ENCODE data around the gene APBA1. TPM values are rescaled to one million over a fixed set of nuclear protein-coding genes. Genes with fewer than 3 reads are reported as not detected.

APBA1 gene
- total and polyA plus RNA-seq, 2 of the 8 experiments (the other 6 are each of a cell fraction or from before 2014, with no cell fraction given) = 0.36 to 0.60 TPM

DNA sequence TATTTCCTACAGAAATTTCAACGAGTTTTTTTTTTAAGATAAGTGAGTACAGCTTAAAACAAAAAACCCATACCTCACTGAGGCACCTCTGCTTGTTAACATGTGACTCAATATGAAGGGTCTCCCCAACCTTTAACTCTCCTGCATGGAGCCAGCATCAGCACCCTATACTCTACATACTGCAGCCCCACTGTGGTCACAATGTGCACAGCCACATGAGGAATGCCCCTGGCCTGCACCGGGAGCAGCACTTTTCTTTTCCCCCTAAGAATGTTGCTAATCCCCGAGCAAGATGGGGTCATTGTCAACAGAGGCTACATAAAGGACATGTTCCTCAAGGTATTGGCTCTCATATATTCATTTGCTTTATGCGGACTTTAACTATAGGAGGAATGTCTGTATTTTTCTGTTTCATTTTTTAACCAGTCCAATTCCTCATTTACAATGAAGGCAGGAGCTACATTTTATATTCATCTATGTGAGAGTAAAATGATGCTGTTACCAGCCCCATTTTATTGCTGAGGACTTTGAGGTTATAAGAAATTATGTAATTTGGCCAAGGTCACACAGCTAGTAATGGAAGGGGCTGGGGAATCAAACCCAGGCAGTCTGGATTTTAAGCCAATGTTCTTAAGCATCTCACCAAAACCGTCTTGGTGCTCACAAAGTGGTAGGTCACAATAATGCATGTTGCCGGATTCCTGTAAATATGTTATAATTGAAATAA is 93.0 kb downstream of the APBA1 start:
- no peak overlapping the region for H2BK20ac ChIP-seq (ENCODE audit: low read length)
- FAIRE-seq (no peak), DNase-seq (ENCODE audit: low read depth in 1 of 2, low spot score in 2 of 2) (no peak)
- no peak overlapping the region for H2AK5ac ChIP-seq (ENCODE audit: low read depth, low read length)
- H3K4me3 ChIP-seq (ENCODE audit: extremely low read depth in 1 of 4, insufficient read depth in 2 of 4, low read depth in 3 of 4, low read length in 4 of 4) = no peak overlapping the region
- no peak overlapping the region for H3K4ac ChIP-seq (replicated peaks; ENCODE audit: insufficient read length, low read depth, low read length)
- WGBS, 2 experiments (ENCODE audit: extremely low coverage in 1 of 2, insufficient coverage in 1 of 2, insufficient read length in 1 of 2, insufficient replicate concordance in 2 of 2, low coverage in 1 of 2, low lambda C conversion rate in 2 of 2, missing lambda C conversion rate in 1 of 2) = 88% methylated on average over 6 of the region's 6 CpGs; no CpG with 5 or more reads in 1 of the 2 experiments
- H3K79me2 ChIP-seq (ENCODE audit: control insufficient read depth in 1 of 2, insufficient read depth in 2 of 2, low read length in 2 of 2) = no peaks in the 10 kb centered on the region
- no peaks in the 10 kb centered on the region for H3K9me3 ChIP-seq (ENCODE audit: insufficient read depth in 2 of 2, low read depth in 1 of 2, low read length in 1 of 2)
- H2BK120ac ChIP-seq (replicated peaks; ENCODE audit: low read depth, low read length) = no peak overlapping the region
- H3K4me1 ChIP-seq (replicated peaks in 1 of 4; ENCODE audit: control insufficient read depth in 3 of 4, insufficient read depth in 4 of 4, low read length in 3 of 4) = peaks cover 0 to 2% (median 0%) of the 10 kb centered on the region in 4 experiments; a peak in 1 of 7 replicates
- H3K14ac ChIP-seq (ENCODE audit: insufficient read length) = no peak overlapping the region
- H3K9ac ChIP-seq (replicated peaks in 1 of 4; ENCODE audit: extremely low read depth in 1 of 4, low read depth in 3 of 4, low read length in 3 of 4) = no peak overlapping the region
- H3K23ac ChIP-seq (ENCODE audit: insufficient read length) = no peak overlapping the region
- H3K27ac ChIP-seq (ENCODE audit: low read depth, low read length) = no peak overlapping the region
- H4K20me1 ChIP-seq (replicated peaks in 1 of 2; ENCODE audit: control insufficient read depth in 1 of 2, insufficient read depth in 2 of 2, low read length in 2 of 2) = peaks cover 0 to 3% of the 10 kb centered on the region in 2 experiments
- H4K5ac ChIP-seq (ENCODE audit: insufficient read length, low read depth, low read length) = no peak overlapping the region
- TF ChIP-seq, protein P1, sequence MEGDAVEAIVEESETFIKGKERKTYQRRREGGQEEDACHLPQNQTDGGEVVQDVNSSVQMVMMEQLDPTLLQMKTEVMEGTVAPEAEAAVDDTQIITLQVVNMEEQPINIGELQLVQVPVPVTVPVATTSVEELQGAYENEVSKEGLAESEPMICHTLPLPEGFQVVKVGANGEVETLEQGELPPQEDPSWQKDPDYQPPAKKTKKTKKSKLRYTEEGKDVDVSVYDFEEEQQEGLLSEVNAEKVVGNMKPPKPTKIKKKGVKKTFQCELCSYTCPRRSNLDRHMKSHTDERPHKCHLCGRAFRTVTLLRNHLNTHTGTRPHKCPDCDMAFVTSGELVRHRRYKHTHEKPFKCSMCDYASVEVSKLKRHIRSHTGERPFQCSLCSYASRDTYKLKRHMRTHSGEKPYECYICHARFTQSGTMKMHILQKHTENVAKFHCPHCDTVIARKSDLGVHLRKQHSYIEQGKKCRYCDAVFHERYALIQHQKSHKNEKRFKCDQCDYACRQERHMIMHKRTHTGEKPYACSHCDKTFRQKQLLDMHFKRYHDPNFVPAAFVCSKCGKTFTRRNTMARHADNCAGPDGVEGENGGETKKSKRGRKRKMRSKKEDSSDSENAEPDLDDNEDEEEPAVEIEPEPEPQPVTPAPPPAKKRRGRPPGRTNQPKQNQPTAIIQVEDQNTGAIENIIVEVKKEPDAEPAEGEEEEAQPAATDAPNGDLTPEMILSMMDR (IDR thresholded peaks at IDR 0.05; ENCODE audit: control extremely low read depth in 1 of 3, insufficient read depth in 1 of 3, low read depth in 1 of 3, low read length in 3 of 3) = peak in 1 of 3 experiments; percentile 1; a peak in 1 of 4 replicates
- no peak for TF ChIP-seq FOSL1 (IDR thresholded peaks at IDR 0.05; ENCODE audit: insufficient read depth, low read depth, low read length)
- no peak overlapping the region for H4K91ac ChIP-seq (replicated peaks; ENCODE audit: insufficient read length, low read length)
- no peak overlapping the region for H2BK15ac ChIP-seq (ENCODE audit: low read length)
- H4K8ac ChIP-seq (ENCODE audit: extremely low read depth, insufficient read depth, low read length) = no peak overlapping the region
- POLR2A ChIA-PET (ENCODE audit: partially characterized antibody) = no interaction called here
- H3K4me2 ChIP-seq (ENCODE audit: insufficient read depth in 1 of 2, low read depth in 2 of 2, low read length in 2 of 2) = no peak overlapping the region
- CTCF ChIA-PET (ENCODE audit: partially characterized antibody) = interaction anchor here (0.8 to 1.0 kb wide), 3 partner anchors 11 to 156 kb away, joined by 3 to 5 read pairs (median 3); no protein-coding TSS in a partner anchor
- H2AFZ ChIP-seq (ENCODE audit: low read length) = no peak overlapping the region
- H3K79me1 ChIP-seq (ENCODE audit: low read depth, low read length) = no peaks in the 10 kb centered on the region
- H3K56ac ChIP-seq (replicated peaks; ENCODE audit: insufficient read length, low read depth, low read length) = no peak overlapping the region
- no peak overlapping the region for H3K18ac ChIP-seq (ENCODE audit: extremely low read depth, low read length)
- no peaks in the 10 kb centered on the region for H3K36me3 ChIP-seq (ENCODE audit: control insufficient read depth in 2 of 4, insufficient read depth in 4 of 4, low read length in 3 of 4)
- H3K23me2 ChIP-seq (ENCODE audit: low read depth, low read length) = no peaks in the 10 kb centered on the region
- H3K27me3 ChIP-seq (replicated peaks in 1 of 4; ENCODE audit: control insufficient read depth in 3 of 4, extremely low read depth in 1 of 4, insufficient read depth in 3 of 4, low read length in 3 of 4) = peaks cover 3 to 35% (median 24%) of the 10 kb centered on the region in 4 experiments
- no peak overlapping the region for H2BK5ac ChIP-seq (ENCODE audit: low read depth, low read length)
- no peak overlapping the region for H2BK12ac ChIP-seq (ENCODE audit: low read depth, low read length)

Measured in H1 (cell line).